C4-2B (cell line): Measurements from ENCODE around the gene TMEM127.

ENCODE experiments used
- ZFX ChIP-seq: fragments of 450-650 bp; IDR thresholded peaks from 2 replicates; pipeline ENCODE4 v1.6.1; 2017
- TF ChIP-seq, protein P1 (sequence below): fragments of 450-650 bp; conservative IDR thresholded peaks from 2 replicates; pipeline ENCODE4 v1.5.1; 2017; ENCODE audit warnings: mild to moderate bottlenecking

DNA sequence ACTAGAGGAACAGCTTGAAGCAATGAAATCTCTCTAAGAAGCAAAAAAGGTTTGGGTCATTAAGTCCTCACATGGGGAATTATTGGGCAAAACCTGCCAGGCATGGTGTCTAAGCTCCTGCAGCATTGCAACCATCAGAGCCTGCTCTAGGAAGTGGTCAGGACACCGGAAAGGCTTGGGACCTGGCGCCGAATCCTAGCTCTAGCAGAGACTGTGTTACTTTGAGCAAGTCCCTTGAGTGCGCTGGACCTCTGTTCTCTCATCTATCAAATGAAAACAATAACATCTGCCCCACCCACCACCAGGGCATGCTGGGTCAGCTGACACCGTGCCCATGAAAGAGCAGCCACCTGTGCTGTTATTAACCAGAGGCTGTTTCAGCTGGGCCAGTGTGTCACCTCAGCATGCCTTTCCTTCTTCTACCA lies 6.3 kb downstream of the TMEM127 start:
- TF ChIP-seq, protein P1, sequence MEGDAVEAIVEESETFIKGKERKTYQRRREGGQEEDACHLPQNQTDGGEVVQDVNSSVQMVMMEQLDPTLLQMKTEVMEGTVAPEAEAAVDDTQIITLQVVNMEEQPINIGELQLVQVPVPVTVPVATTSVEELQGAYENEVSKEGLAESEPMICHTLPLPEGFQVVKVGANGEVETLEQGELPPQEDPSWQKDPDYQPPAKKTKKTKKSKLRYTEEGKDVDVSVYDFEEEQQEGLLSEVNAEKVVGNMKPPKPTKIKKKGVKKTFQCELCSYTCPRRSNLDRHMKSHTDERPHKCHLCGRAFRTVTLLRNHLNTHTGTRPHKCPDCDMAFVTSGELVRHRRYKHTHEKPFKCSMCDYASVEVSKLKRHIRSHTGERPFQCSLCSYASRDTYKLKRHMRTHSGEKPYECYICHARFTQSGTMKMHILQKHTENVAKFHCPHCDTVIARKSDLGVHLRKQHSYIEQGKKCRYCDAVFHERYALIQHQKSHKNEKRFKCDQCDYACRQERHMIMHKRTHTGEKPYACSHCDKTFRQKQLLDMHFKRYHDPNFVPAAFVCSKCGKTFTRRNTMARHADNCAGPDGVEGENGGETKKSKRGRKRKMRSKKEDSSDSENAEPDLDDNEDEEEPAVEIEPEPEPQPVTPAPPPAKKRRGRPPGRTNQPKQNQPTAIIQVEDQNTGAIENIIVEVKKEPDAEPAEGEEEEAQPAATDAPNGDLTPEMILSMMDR = no peak
- TF ChIP-seq ZFX = no peak
